GM23338 (cell line): ENCODE data around the gene CCDC30.

Experiments
- EZH2 ChIP-seq: fragments of 200-600 bp; sonication (generic); IDR thresholded peaks from one replicate; pipeline ENCODE4 v1.8.0; 2017; ENCODE audit warnings: antibody characterized with exemption, mild to moderate bottlenecking, low read depth; ENCODE audit not compliant: unreplicated experiment
- EZH2phosphoT487 ChIP-seq: fragments of 200-600 bp; sonication (generic); IDR thresholded peaks from one replicate; pipeline ENCODE4 v1.8.1; 2018; ENCODE audit warnings: antibody characterized with exemption; ENCODE audit not compliant: unreplicated experiment
- POLR2AphosphoS5 ChIP-seq: IDR thresholded peaks from 2 replicates; pipeline ENCODE4 v1.6.1; 2016; ENCODE audit warnings: antibody characterized with exemption, low read depth
- TF ChIP-seq, protein P1 (sequence below), 2 experiments: fragments of 200-600 bp in 1 of 2; sonication (generic) in 1 of 2; conservative IDR thresholded peaks; 2 replicates each; pipeline versions ENCODE4 v1.5.1 to v1.6.1; 2016 to 2017; ENCODE audit warnings: antibody characterized with exemption in 2 of 2, low read depth in 2 of 2, mild to moderate bottlenecking in 2 of 2, moderate library complexity in 1 of 2

DNA sequence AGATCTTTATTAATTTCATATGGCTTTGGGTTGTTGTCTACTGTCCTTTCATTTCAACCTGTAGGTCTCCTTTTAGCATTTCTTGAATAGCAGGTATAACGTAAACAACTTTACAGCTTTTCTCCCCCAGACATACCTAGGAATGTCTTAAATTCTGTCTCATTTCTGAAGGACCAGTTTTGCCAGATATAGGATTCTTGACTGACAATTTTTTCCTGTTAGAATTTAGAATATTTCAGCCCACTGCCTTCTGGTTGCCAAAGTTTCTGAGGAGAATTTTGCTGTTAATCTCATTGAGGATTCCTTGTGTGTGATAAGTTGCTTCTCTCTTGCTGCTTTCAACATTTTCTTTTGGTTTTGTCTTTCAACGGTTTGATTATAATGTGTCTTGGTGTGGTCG, 60.1 kb downstream of the CCDC30 start:
- TF ChIP-seq EZH2phosphoT487, result no peak
- no peak for TF ChIP-seq POLR2AphosphoS5
- TF ChIP-seq, protein P1, sequence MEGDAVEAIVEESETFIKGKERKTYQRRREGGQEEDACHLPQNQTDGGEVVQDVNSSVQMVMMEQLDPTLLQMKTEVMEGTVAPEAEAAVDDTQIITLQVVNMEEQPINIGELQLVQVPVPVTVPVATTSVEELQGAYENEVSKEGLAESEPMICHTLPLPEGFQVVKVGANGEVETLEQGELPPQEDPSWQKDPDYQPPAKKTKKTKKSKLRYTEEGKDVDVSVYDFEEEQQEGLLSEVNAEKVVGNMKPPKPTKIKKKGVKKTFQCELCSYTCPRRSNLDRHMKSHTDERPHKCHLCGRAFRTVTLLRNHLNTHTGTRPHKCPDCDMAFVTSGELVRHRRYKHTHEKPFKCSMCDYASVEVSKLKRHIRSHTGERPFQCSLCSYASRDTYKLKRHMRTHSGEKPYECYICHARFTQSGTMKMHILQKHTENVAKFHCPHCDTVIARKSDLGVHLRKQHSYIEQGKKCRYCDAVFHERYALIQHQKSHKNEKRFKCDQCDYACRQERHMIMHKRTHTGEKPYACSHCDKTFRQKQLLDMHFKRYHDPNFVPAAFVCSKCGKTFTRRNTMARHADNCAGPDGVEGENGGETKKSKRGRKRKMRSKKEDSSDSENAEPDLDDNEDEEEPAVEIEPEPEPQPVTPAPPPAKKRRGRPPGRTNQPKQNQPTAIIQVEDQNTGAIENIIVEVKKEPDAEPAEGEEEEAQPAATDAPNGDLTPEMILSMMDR (conservative IDR thresholded peaks at IDR 0.05; ENCODE audit: low read depth in 2 of 2), result no peak
- no peak for TF ChIP-seq EZH2
